HCT116 (cell line): ENCODE measurements around the gene ZNF652. TPM values are rescaled to one million over a fixed set of nuclear protein-coding genes. Genes with fewer than 3 reads are reported as not detected.

Experiments used
- ATAC-seq: fragments of 200-7000 bp; cut with Tn5 transposase; 2 replicates; pipeline ENCODE4 v1.9.1; 2020; ENCODE audit warnings: mild to moderate bottlenecking, moderate library complexity
- BruUV-seq: library from RNA; stranded (reverse); fragments of 400-500 nt; replicated peaks from 2 replicates; lab custom pipeline; 2021; lab: Mats Ljungman, UMichigan
- CTCF ChIA-PET: fragments of 300-600 bp; sonication (Branson Sonifier 250); formaldehyde crosslinking; loops from one replicate; lab custom pipeline; 2021; ENCODE audit warnings: antibody characterized with exemption; lab: Charles Lee
- POLR2A ChIA-PET: fragments of 300-600, 350-600 bp; sonication (Branson Sonifier 250); formaldehyde crosslinking; loops from one replicate; lab custom pipeline; 2021; ENCODE audit warnings: antibody characterized with exemption; lab: Charles Lee
- RAD21 ChIA-PET, 2 experiments: fragments of 300-600 bp; sonication (Branson Sonifier 250); formaldehyde crosslinking; loops; one replicate each; lab custom pipeline; 2023; ENCODE audit warnings: low total read pairs in 2 of 2; ENCODE audit not compliant: uncharacterized antibody in 2 of 2, unreplicated experiment in 2 of 2, low non-redundant PET in 1 of 2; lab: Charles Lee
- DNase-seq: peaks from one replicate; pipeline ENCODE4 v3.0.0-alpha.2; 2010; ENCODE audit warnings: low read depth, low spot score
- H2AFZ ChIP-seq: fragments of 200-600 bp; shearing (Covaris generic), sonication (generic); 2 replicates; pipeline ENCODE4 v1.6.1; 2017; ENCODE audit warnings: low read depth, mixed run types, mixed read lengths, antibody characterized with exemption, low read length; ENCODE audit not compliant: poor library complexity, severe bottlenecking
- H3K27ac ChIP-seq: 2 replicates; pipeline ENCODE4 v1.5.1; 2012; ENCODE audit warnings: low read depth, low read length
- H3K27me3 ChIP-seq: fragments of 200-600 bp; sonication (generic); 2 replicates; pipeline ENCODE4 v1.6.1; 2016; ENCODE audit warnings: mixed run types, low read length, mixed read lengths; ENCODE audit not compliant: insufficient read depth
- H3K36me3 ChIP-seq, 2 experiments: fragments of 200-500 bp in 1 of 2; fragments of 200-600 bp in 1 of 2; sonication (Bioruptor generic) in 1 of 2; sonication (generic) in 1 of 2; 2 replicates each; pipeline versions ENCODE4 v1.5.1 to v1.6.1; 2014 to 2016; ENCODE audit warnings: low read length in 2 of 2, inconsistent platforms in 1 of 2, mixed read lengths in 1 of 2, mixed run types in 1 of 2; ENCODE audit not compliant: insufficient read depth in 2 of 2, control insufficient read depth in 1 of 2
- H3K4me1 ChIP-seq, 2 experiments: fragments of 200-600 bp in 1 of 2; sonication (generic) in 1 of 2; 2 replicates each; pipeline versions ENCODE4 v1.5.1 to v1.6.1; 2012 to 2017; ENCODE audit warnings: low read length in 2 of 2, inconsistent platforms in 1 of 2, mild to moderate bottlenecking in 1 of 2, mixed read lengths in 1 of 2, mixed run types in 1 of 2, moderate library complexity in 1 of 2; ENCODE audit not compliant: insufficient read depth in 2 of 2, control insufficient read depth in 1 of 2
- H3K4me2 ChIP-seq: fragments of 200-600 bp; sonication (generic); 2 replicates; pipeline ENCODE4 v1.6.1; 2017; ENCODE audit warnings: mixed run types, low read length, mixed read lengths
- H3K4me3 ChIP-seq, 2 experiments: fragments of 200-600 bp in 1 of 2; sonication (generic) in 1 of 2; replicated peaks in 1 of 2; 2 replicates each; pipeline ENCODE4 v1.5.1; 2011 to 2016; ENCODE audit warnings: low read length in 2 of 2, control low read depth in 1 of 2, low read depth in 1 of 2, mild to moderate bottlenecking in 1 of 2, mixed read lengths in 1 of 2, mixed run types in 1 of 2
- H3K79me2 ChIP-seq: fragments of 200-600 bp; sonication (generic); 2 replicates; pipeline ENCODE4 v1.6.1; 2017; ENCODE audit warnings: mild to moderate bottlenecking, mixed run types, low read length, moderate library complexity, mixed read lengths; ENCODE audit not compliant: insufficient read depth
- H3K9ac ChIP-seq: fragments of 200-600 bp; sonication (generic); 2 replicates; pipeline ENCODE4 v1.6.1; 2016; ENCODE audit warnings: low read length, mixed read lengths
- H3K9me2 ChIP-seq: fragments of 200-600 bp; sonication (generic), shearing (Covaris generic); 2 replicates; pipeline ENCODE4 v1.6.1; 2017; ENCODE audit warnings: mixed run types, mild to moderate bottlenecking, moderate library complexity; ENCODE audit not compliant: insufficient read depth
- H3K9me3 ChIP-seq, 2 experiments: fragments of 200-500 bp in 1 of 2; fragments of 200-600 bp in 1 of 2; sonication (Bioruptor generic) in 1 of 2; sonication (generic) in 1 of 2; 2 replicates each; pipeline ENCODE4 v1.6.1; 2014 to 2017; ENCODE audit warnings: low read length in 2 of 2, mixed read lengths in 2 of 2, inconsistent platforms in 1 of 2, low read depth in 1 of 2, mild to moderate bottlenecking in 1 of 2, mixed run types in 1 of 2, moderate library complexity in 1 of 2; ENCODE audit not compliant: control insufficient read depth in 1 of 2, insufficient read depth in 1 of 2
- H4K20me1 ChIP-seq: fragments of 200-600 bp; sonication (generic), shearing (Covaris generic); 2 replicates; pipeline ENCODE4 v1.6.1; 2017; ENCODE audit warnings: mixed run types, mild to moderate bottlenecking, moderate library complexity; ENCODE audit not compliant: insufficient read depth
- ATF3 ChIP-seq: IDR thresholded peaks from 2 replicates; pipeline ENCODE4 v1.6.1; 2012
- CEBPB ChIP-seq: IDR thresholded peaks from 2 replicates; pipeline ENCODE4 v1.6.1; 2012; ENCODE audit warnings: low read depth
- EZH2phosphoT487 ChIP-seq: fragments of 200-600 bp; IDR thresholded peaks from 2 replicates; pipeline ENCODE4 v1.6.1; 2018; ENCODE audit warnings: antibody characterized with exemption, borderline replicate concordance
- POLR2A ChIP-seq: IDR thresholded peaks from 2 replicates; pipeline ENCODE4 v1.7.0; 2011; ENCODE audit warnings: borderline replicate concordance; ENCODE audit not compliant: insufficient read depth, insufficient read length; ENCODE audit errors: extremely low read depth
- POLR2AphosphoS5 ChIP-seq: IDR thresholded peaks from 2 replicates; pipeline ENCODE4 v1.6.1; 2011; ENCODE audit warnings: mild to moderate bottlenecking, low read depth, low read length, moderate library complexity
- RAD21 ChIP-seq: IDR thresholded peaks from 2 replicates; pipeline ENCODE4 v1.6.1; 2012; ENCODE audit warnings: low read depth, mild to moderate bottlenecking
- REST ChIP-seq: IDR thresholded peaks from 2 replicates; pipeline ENCODE4 v1.6.1; 2012; ENCODE audit warnings: low read depth
- SP1 ChIP-seq: IDR thresholded peaks from 2 replicates; pipeline ENCODE4 v1.6.1; 2012; ENCODE audit warnings: low read depth
- YY1 ChIP-seq: IDR thresholded peaks from 2 replicates; pipeline ENCODE4 v1.6.1; 2011; ENCODE audit warnings: low read length, low read depth, moderate library complexity, mild to moderate bottlenecking; ENCODE audit not compliant: insufficient replicate concordance; ENCODE audit errors: extremely low read depth
- ZBTB33 ChIP-seq: IDR thresholded peaks from 2 replicates; pipeline ENCODE4 v1.6.1; 2011; ENCODE audit warnings: mild to moderate bottlenecking, low read length, moderate library complexity; ENCODE audit not compliant: insufficient replicate concordance; ENCODE audit errors: extremely low read depth
- ZNF274 ChIP-seq: fragments of 200-500 bp; sonication (Bioruptor generic); IDR thresholded peaks from 2 replicates; pipeline ENCODE4 v1.6.1; 2014; ENCODE audit warnings: mild to moderate bottlenecking, low read depth, low read length, inconsistent platforms
- intact Hi-C: fragments of 100-400 bp; cut with micrococcal nuclease; formaldehyde crosslinking; loops from 2 replicates; pipeline ENCODE4 v1.10.0; 2022
- total RNA-seq: library from RNA; stranded (reverse); gene quantifications from one replicate; pipeline ENCODE4 v1.2.1, GENCODE V29; 2021; ENCODE audit not compliant: unreplicated experiment

Gene ZNF652
- total RNA-seq, 1 experiment from 2014 or later: 27.8 TPM

DNA sequence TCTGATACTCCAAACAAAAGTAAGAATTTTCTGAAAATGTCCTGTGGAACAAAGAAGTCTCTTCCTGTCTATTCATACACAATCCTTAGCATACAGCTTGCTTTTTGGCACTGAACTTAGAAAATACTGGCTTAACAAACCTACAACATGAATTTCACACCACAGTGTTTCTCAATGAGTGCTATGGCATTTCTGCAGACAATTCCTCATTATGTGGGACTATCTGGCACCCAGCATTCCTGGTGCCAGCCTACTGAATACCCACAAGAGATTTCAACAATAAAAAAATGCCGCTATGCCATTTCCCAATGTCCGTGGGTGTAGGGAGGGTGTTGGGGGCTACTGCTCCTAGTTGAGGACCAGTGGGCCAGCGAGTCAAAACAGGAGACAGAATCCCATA is 62.1 kb downstream of the ZNF652 start:
- no peak overlapping the region for H3K9ac ChIP-seq
- intact Hi-C loops: no loop called here
- no peaks in the 10 kb centered on the region for H3K9me2 ChIP-seq
- DNase-seq: no peak
- POLR2A ChIA-PET: no interaction called here
- H3K79me2 ChIP-seq: no peaks in the 10 kb centered on the region
- RAD21 ChIA-PET: no interaction called here
- H3K9me3 ChIP-seq: no peaks in the 10 kb centered on the region
- no peak for ATAC-seq
- CTCF ChIA-PET: interaction anchor here (1.0 kb wide), 1 partner anchor 9 kb away, joined by 3 read pairs; no protein-coding TSS in a partner anchor
- no peaks in the 10 kb centered on the region for H3K4me1 ChIP-seq
- no peak for TF ChIP-seq YY1
- no peak for TF ChIP-seq EZH2phosphoT487
- TF ChIP-seq SP1: no peak
- TF ChIP-seq POLR2AphosphoS5: no peak
- TF ChIP-seq CEBPB: no peak
- TF ChIP-seq POLR2A: no peak
- no peak overlapping the region for H3K27ac ChIP-seq
- H3K4me2 ChIP-seq: no peak overlapping the region
- no peaks in the 10 kb centered on the region for H3K27me3 ChIP-seq
- no TSS peak for BruUV-seq
- H3K4me3 ChIP-seq: no peak overlapping the region
- H3K36me3 ChIP-seq: peaks cover 5 to 10% of the 10 kb centered on the region in 2 experiments; a peak in 3 of 4 replicates
- no peak overlapping the region for H2AFZ ChIP-seq
- H4K20me1 ChIP-seq: no peaks in the 10 kb centered on the region

DNA sequence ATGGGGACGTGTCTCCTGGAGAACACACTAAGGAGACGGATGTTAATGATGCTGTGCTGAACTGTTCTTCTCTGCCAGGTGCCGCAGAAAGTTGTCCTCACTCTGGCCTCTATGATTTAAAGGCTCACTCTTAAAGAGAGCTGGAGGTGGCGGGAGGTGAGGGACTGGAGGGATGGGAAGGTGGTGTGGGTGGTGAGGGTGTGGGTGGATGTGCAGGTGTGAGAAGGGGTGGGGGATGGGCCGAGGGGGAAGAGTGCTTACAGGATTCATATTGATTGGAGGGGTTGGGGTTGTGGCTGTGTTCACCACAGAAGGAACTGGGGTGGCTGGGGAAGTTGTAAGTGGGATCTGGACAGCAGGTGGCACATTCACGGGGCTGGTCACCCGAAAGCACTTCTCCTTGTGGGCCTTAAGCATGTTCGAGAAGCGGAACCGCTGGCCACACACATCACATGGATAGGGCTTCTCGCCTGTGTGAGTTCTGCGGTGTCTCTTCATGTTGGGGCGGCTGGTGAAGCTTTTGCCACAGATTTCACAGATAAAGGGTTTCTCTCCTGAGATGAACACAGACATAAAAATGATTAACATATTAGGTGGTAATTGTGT is 63.6 kb downstream of the ZNF652 start:
- H3K27me3 ChIP-seq: no peaks in the 10 kb centered on the region
- ChIA-PET CTCF (interaction anchor here (1.1 kb wide), 1 partner anchor 9 kb away, joined by 3 read pairs; no protein-coding TSS in a partner anchor), RAD21 (no interaction called here), POLR2A (no interaction called here)
- H3K4me2 ChIP-seq: no peak overlapping the region
- H3K9ac ChIP-seq: no peak overlapping the region
- H3K9me3 ChIP-seq: no peaks in the 10 kb centered on the region
- TF ChIP-seq ZNF274 (no peak), REST (no peak), ZBTB33 (no peak), RAD21 (no peak), CEBPB (no peak), ATF3 (no peak)
- H4K20me1 ChIP-seq: no peaks in the 10 kb centered on the region; the same call in 1 of the 2 replicates
- no peaks in the 10 kb centered on the region for H3K4me1 ChIP-seq
- no peak overlapping the region for H2AFZ ChIP-seq
- no TSS peak for BruUV-seq
- peaks cover 5 to 10% of the 10 kb centered on the region in 2 experiments; a peak in 3 of 4 replicates for H3K36me3 ChIP-seq
- intact Hi-C loops: no loop called here
- H3K9me2 ChIP-seq: no peaks in the 10 kb centered on the region
- ATAC-seq: no peak
- no peak overlapping the region for H3K4me3 ChIP-seq
- H3K27ac ChIP-seq: no peak overlapping the region
- no peak for DNase-seq
- no peaks in the 10 kb centered on the region for H3K79me2 ChIP-seq
